Liver (tissue), 9 donors: ENCODE data around the gene CYSLTR2. TPM values are rescaled to one million over a fixed set of nuclear protein-coding genes. Genes with fewer than 3 reads are reported as not detected.
A peak's percentile ranks its signal among the peaks of the same experiment; 100 is the strongest.
"Not testable (repeated sequence)": the region's sequence is repeated elsewhere in the genome, so short reads cannot be mapped to it uniquely, and the experiment has no call there.

Experiments
- DNase-seq: peaks from one replicate; pipeline ENCODE4 v3.0.0-alpha.2; 2017; ENCODE audit warnings: low spot score
- H3K27ac ChIP-seq, 2 donors: one replicate each; pipeline ENCODE4 v1.7.0; 2013; ENCODE audit warnings: inconsistent platforms in 2 of 2, low read length in 2 of 2, control low read depth in 1 of 2, low read depth in 1 of 2, mild to moderate bottlenecking in 1 of 2
- H3K27me3 ChIP-seq, 4 donors: one replicate each; pipeline versions ENCODE4 v1.6.1 to v1.7.0; 2013; ENCODE audit warnings: low read length in 3 of 4, inconsistent platforms in 1 of 4, mild to moderate bottlenecking in 1 of 4, moderate library complexity in 1 of 4; ENCODE audit not compliant: control insufficient read depth in 4 of 4, insufficient read depth in 4 of 4
- H3K36me3 ChIP-seq, 4 donors: one replicate each; pipeline versions ENCODE4 v1.6.1 to v1.7.0; 2013; ENCODE audit warnings: low read length in 3 of 4, mild to moderate bottlenecking in 3 of 4, low read depth in 1 of 4, moderate library complexity in 1 of 4; ENCODE audit not compliant: control insufficient read depth in 4 of 4, insufficient read depth in 3 of 4
- H3K4me1 ChIP-seq, 4 donors: one replicate each; pipeline versions ENCODE4 v1.6.1 to v1.7.0; 2013; ENCODE audit warnings: low read length in 3 of 4, mild to moderate bottlenecking in 3 of 4, moderate library complexity in 1 of 4; ENCODE audit not compliant: control insufficient read depth in 4 of 4, insufficient read depth in 4 of 4
- H3K4me3 ChIP-seq, 3 donors: one replicate each; pipeline versions ENCODE4 v1.6.1 to v1.7.0; 2013; ENCODE audit warnings: low read length in 3 of 3, control low read depth in 1 of 3, low read depth in 1 of 3, mild to moderate bottlenecking in 1 of 3
- H3K9ac ChIP-seq, 2 donors: one replicate each; pipeline ENCODE4 v1.7.0; 2013; ENCODE audit warnings: low read length in 2 of 2, mild to moderate bottlenecking in 2 of 2, moderate library complexity in 2 of 2, control low read depth in 1 of 2, low read depth in 1 of 2
- H3K9me3 ChIP-seq, 4 donors: one replicate each; pipeline versions ENCODE4 v1.6.1 to v1.7.0; 2013; ENCODE audit warnings: low read length in 3 of 4; ENCODE audit not compliant: control insufficient read depth in 4 of 4
- EGR1 ChIP-seq, 2 donors: IDR thresholded peaks; 2 replicates each; pipeline ENCODE4 v1.6.1; 2016 to 2018; ENCODE audit warnings: antibody characterized with exemption in 2 of 2, low read depth in 2 of 2
- FOXA2 ChIP-seq: IDR thresholded peaks from 2 replicates; pipeline ENCODE4 v1.6.1; 2016; ENCODE audit warnings: antibody characterized with exemption
- HNF4A ChIP-seq, 2 donors: conservative IDR thresholded peaks; 2 replicates each; pipeline ENCODE4 v1.6.1; 2016; ENCODE audit warnings: antibody characterized with exemption in 2 of 2, mild to moderate bottlenecking in 2 of 2
- HNF4G ChIP-seq: IDR thresholded peaks from 2 replicates; pipeline ENCODE4 v1.6.1; 2016; ENCODE audit warnings: antibody characterized with exemption
- JUND ChIP-seq, 2 donors: IDR thresholded peaks; 2 replicates each; pipeline ENCODE4 v1.6.1; 2016; ENCODE audit warnings: antibody characterized with exemption in 2 of 2
- NR2F2 ChIP-seq: IDR thresholded peaks from 2 replicates; pipeline ENCODE4 v1.6.1; 2016; ENCODE audit warnings: antibody characterized with exemption
- RAD21 ChIP-seq, 2 donors: IDR thresholded peaks; 2 replicates each; pipeline ENCODE4 v1.6.1; 2016; ENCODE audit warnings: antibody characterized with exemption in 2 of 2, mild to moderate bottlenecking in 2 of 2
- RXRA ChIP-seq, 2 donors: IDR thresholded peaks; 2 replicates each; pipeline ENCODE4 v1.6.1; 2017 to 2018; ENCODE audit warnings: antibody characterized with exemption in 2 of 2, mild to moderate bottlenecking in 1 of 2
- SP1 ChIP-seq: IDR thresholded peaks from 2 replicates; pipeline ENCODE4 v1.6.1; 2018; ENCODE audit warnings: antibody characterized with exemption, mild to moderate bottlenecking
- YY1 ChIP-seq: IDR thresholded peaks from 2 replicates; pipeline ENCODE4 v1.6.1; 2016; ENCODE audit warnings: antibody characterized with exemption, mild to moderate bottlenecking
- WGBS: extraction: QIAGEN DNeasy Blood & Tissue Kit; methylation state at CpG from one replicate; pipeline ENCODE4 v1.1.7; 2013; 5-methylcytosine and 5-hydroxymethylcytosine counted together
- polyA plus RNA-seq, 2 donors: library from polyadenylated mRNA; stranded (reverse) in 1 of 2; unstranded in 1 of 2; fragments of 200-250 nt in 1 of 2; fragments of >200 nt in 1 of 2; fragmentation: Nextera tagmentation in 1 of 2; extraction: Ambion mirVana in 1 of 2; gene quantifications; one replicate each; pipeline versions ENCODE4 v1.2.1 to v1.2.3, GENCODE V29; 2013 to 2015
- total RNA-seq, 2 donors: library from RNA; depleted of rRNA; stranded (reverse); fragments of >200 nt; gene quantifications; one replicate each; pipeline ENCODE4 v1.2.3, GENCODE V29; 2014
- TF ChIP-seq, protein P1 (sequence below): IDR thresholded peaks from 2 replicates; pipeline ENCODE4 v1.6.1; 2016; ENCODE audit warnings: antibody characterized with exemption
- TF ChIP-seq, protein P2 (sequence below): IDR thresholded peaks from 2 replicates; pipeline ENCODE4 v1.6.1; 2016; ENCODE audit warnings: antibody characterized with exemption, mild to moderate bottlenecking
- TF ChIP-seq, protein P3 (sequence below): IDR thresholded peaks from 2 replicates; pipeline ENCODE4 v1.6.1; 2016; ENCODE audit warnings: antibody characterized with exemption
- donor health status: healthy.
- donor health status: healthy.
- donor health status: healthy.
- donor health status: healthy.
- donor health status: healthy.

CYSLTR2 gene
- total and polyA plus RNA-seq, 4 donors, result 0.07 to 0.37 (median 0.15) TPM

DNA sequence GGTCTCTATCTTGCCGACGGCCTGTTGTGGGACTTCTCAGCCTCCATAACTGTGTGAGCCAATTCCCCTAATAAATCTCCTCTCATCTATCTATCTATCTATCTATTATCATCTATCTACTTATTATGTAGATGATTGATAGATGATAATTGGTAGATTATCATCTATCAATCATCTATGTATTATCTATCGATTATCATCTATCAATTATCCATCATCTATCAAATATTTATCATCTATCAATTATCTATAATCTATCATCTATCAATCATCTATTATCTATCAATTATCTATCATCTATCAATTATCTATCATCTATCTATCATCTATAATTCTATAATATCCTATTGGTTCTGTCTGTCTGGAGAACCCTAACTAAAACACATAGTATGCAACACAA lies 33.5 kb downstream of the CYSLTR2 start:
- Histone ChIP-seq H3K9me3 (no peaks in the 10 kb centered on the region), H3K4me3 (no peak overlapping the region), H3K9ac (no peak overlapping the region), H3K27me3 (no peaks in the 10 kb centered on the region), H3K4me1 (no peaks in the 10 kb centered on the region), H3K36me3 (no peaks in the 10 kb centered on the region), H3K27ac (no peak overlapping the region)
- 98% methylated on average over 3 of the region's 3 CpGs for WGBS
- no peak for TF ChIP-seq EGR1 (IDR thresholded peaks at IDR 0.05; ENCODE audit: low read depth in 2 of 2)
- TF ChIP-seq, protein P1, sequence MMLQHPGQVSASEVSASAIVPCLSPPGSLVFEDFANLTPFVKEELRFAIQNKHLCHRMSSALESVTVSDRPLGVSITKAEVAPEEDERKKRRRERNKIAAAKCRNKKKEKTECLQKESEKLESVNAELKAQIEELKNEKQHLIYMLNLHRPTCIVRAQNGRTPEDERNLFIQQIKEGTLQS, result no peak
- TF ChIP-seq NR2F2, result no peak
- DNase-seq, result no peak

DNA sequence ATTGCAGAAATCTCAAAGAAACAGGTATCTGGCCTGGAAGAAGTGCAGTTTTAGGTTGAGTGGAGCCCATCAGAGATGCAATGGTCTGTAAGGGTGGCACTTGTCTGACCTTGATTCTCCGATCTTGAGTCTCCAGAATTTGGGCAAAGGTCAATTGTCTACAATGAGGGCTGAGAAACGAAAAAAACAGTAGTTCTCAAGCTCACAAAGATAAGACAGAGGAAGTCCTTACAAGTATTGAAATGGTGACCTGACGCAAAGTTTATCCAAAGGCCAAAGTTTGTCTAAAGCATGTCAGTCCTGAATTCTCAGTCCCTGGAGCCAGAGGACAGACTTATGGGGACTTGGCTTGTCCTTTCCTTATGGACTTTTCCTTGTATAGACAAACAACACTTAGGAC lies 40.3 kb downstream of the CYSLTR2 start:
- WGBS, result 55% methylated on average over 3 of the region's 3 CpGs

DNA sequence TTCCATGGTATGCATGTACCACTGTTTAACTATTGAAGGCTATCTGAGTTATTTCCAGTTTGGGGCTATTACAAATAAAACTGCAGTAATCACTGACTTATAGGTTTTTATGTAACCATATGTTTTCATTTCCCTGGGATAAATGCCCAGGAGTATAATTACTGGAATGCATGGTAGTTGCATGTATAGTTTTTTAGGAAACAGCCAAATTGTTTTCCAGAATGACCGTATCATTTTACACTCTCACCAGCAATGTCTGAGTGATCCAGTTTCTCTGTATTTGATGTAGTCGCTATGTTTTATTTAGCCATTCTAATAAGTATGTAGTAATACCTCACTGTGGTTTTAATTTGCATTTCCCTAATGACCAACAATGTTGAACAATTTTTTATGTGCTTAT lies 42.0 kb downstream of the CYSLTR2 start:
- H3K4me3 ChIP-seq, result no peak overlapping the region
- no peaks in the 10 kb centered on the region for H3K4me1 ChIP-seq
- H3K36me3 ChIP-seq, result no peaks in the 10 kb centered on the region
- H3K27me3 ChIP-seq, result no peaks in the 10 kb centered on the region
- H3K27ac ChIP-seq, result no peak overlapping the region
- WGBS, result 93% methylated on average over 2 of the region's 2 CpGs
- no peaks in the 10 kb centered on the region for H3K9me3 ChIP-seq
- TF ChIP-seq EGR1 (IDR thresholded peaks at IDR 0.05; ENCODE audit: low read depth in 2 of 2), result no peak
- no peak for TF ChIP-seq RAD21 (IDR thresholded peaks at IDR 0.05)
- no peak for TF ChIP-seq SP1
- TF ChIP-seq, protein P2, sequence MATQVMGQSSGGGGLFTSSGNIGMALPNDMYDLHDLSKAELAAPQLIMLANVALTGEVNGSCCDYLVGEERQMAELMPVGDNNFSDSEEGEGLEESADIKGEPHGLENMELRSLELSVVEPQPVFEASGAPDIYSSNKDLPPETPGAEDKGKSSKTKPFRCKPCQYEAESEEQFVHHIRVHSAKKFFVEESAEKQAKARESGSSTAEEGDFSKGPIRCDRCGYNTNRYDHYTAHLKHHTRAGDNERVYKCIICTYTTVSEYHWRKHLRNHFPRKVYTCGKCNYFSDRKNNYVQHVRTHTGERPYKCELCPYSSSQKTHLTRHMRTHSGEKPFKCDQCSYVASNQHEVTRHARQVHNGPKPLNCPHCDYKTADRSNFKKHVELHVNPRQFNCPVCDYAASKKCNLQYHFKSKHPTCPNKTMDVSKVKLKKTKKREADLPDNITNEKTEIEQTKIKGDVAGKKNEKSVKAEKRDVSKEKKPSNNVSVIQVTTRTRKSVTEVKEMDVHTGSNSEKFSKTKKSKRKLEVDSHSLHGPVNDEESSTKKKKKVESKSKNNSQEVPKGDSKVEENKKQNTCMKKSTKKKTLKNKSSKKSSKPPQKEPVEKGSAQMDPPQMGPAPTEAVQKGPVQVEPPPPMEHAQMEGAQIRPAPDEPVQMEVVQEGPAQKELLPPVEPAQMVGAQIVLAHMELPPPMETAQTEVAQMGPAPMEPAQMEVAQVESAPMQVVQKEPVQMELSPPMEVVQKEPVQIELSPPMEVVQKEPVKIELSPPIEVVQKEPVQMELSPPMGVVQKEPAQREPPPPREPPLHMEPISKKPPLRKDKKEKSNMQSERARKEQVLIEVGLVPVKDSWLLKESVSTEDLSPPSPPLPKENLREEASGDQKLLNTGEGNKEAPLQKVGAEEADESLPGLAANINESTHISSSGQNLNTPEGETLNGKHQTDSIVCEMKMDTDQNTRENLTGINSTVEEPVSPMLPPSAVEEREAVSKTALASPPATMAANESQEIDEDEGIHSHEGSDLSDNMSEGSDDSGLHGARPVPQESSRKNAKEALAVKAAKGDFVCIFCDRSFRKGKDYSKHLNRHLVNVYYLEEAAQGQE, result no peak
- no peak for TF ChIP-seq HNF4G
- TF ChIP-seq HNF4A (conservative IDR thresholded peaks at IDR 0.05), result no peak
- no peak for TF ChIP-seq RXRA (IDR thresholded peaks at IDR 0.05)
- TF ChIP-seq, protein P3, sequence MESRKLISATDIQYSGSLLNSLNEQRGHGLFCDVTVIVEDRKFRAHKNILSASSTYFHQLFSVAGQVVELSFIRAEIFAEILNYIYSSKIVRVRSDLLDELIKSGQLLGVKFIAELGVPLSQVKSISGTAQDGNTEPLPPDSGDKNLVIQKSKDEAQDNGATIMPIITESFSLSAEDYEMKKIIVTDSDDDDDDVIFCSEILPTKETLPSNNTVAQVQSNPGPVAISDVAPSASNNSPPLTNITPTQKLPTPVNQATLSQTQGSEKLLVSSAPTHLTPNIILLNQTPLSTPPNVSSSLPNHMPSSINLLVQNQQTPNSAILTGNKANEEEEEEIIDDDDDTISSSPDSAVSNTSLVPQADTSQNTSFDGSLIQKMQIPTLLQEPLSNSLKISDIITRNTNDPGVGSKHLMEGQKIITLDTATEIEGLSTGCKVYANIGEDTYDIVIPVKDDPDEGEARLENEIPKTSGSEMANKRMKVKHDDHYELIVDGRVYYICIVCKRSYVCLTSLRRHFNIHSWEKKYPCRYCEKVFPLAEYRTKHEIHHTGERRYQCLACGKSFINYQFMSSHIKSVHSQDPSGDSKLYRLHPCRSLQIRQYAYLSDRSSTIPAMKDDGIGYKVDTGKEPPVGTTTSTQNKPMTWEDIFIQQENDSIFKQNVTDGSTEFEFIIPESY, result no peak
- TF ChIP-seq YY1, result no peak
- TF ChIP-seq JUND (IDR thresholded peaks at IDR 0.05), result no peak
- TF ChIP-seq, protein P1, result no peak
- TF ChIP-seq FOXA2, result no peak
- no peak overlapping the region for H3K9ac ChIP-seq
- DNase-seq, result no peak

More for the DNA sequence above, 40.3 kb downstream of the CYSLTR2 start:
- TF ChIP-seq RAD21 (IDR thresholded peaks at IDR 0.05), result no peak
- no peak for TF ChIP-seq HNF4A (conservative IDR thresholded peaks at IDR 0.05)
- TF ChIP-seq JUND (IDR thresholded peaks at IDR 0.05), result no peak
- peak; percentile 77 for TF ChIP-seq NR2F2
- TF ChIP-seq, protein P3, result no peak
- TF ChIP-seq, protein P1, result no peak
- TF ChIP-seq RXRA (IDR thresholded peaks at IDR 0.05), result peak in 1 of 2 donors; percentile 18
- H3K9me3 ChIP-seq, result no peaks in the 10 kb centered on the region
- no peaks in the 10 kb centered on the region for H3K4me1 ChIP-seq
- H3K36me3 ChIP-seq, result no peaks in the 10 kb centered on the region
- H3K27ac ChIP-seq, result no peak overlapping the region
- H3K4me3 ChIP-seq, result no peak overlapping the region
- DNase-seq, result no peak
- H3K9ac ChIP-seq, result no peak overlapping the region
- no peaks in the 10 kb centered on the region for H3K27me3 ChIP-seq

DNA sequence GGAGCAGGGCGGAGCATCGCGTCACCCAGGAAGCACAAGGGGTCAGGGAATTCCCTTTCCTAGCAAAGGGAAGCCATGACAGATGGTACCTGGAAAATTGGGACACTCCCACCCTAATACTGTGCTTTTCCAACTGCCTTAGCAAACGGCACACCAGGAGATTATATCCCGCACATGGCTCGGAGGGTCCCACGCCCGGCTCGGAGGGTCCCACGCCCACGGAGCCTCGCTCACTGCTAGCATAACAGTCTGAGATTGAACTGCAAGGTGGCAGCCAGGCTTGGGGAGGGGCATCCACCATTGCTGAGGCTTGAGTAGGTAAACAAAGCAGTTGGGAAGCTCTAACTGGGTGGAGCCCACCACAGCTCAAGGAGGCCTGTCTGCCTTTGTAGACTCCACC lies 42.9 kb downstream of the CYSLTR2 start:
- WGBS, result 93% methylated on average over 12 of the region's 12 CpGs

More for the DNA sequence above, 42.9 kb downstream of the CYSLTR2 start:
- H3K9me3 ChIP-seq, DNase-seq, H3K27me3 ChIP-seq, H3K4me1 ChIP-seq, H3K9ac ChIP-seq, H3K36me3 ChIP-seq, H3K27ac ChIP-seq, H3K4me3 ChIP-seq: not testable (repeated sequence)
